MV-4-11 (cell line): ENCODE data around the gene CD109.
"Not testable (repeated sequence)": the region's sequence is repeated elsewhere in the genome, so short reads cannot be mapped to it uniquely, and the experiment has no call there.

Experiments used
- DNase-seq: peaks from one replicate; lab custom pipeline; 2025; lab: John Stamatoyannopoulos, UW

Gene CD109

DNA sequence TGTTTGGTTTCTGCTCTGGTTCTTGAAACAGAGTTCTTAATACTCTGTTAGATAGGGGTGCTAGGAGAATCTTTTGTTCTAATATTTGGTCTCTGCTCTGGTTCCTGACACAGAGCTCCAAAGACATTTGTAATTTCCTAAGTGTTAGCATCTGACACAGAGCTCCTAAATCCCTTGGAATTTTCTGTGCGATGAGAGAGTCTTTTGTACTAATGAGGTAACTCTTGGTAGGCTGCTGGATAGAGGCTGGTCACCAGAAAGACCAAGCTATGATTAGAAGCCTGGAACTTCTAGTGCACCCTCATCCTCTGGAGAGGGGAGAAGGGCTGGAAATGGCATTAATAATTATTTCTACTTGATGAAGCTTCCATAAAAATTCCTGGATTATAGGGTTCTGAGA is 7.7 kb upstream of the CD109 start:
- no peak for DNase-seq

DNA sequence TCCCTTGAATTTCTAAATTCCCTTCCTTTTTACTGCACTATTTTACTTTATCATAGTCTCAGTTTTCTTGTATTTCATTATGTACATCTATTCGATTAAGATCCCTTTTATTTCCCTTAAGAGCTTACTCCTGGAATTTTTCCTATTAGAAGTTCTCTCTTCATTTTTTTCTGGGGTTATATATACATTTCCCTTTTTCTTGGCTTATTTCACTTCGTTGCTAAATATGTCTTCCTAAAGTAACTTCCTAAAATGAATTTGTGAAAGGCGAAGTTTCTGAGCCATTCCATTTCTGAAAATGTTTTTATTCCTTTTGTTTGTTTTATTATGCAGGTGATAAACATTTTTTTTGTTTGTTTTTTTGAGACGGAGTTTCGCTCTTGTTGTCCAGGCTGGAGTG is 5.9 kb upstream of the CD109 start:
- no peak for DNase-seq

DNA sequence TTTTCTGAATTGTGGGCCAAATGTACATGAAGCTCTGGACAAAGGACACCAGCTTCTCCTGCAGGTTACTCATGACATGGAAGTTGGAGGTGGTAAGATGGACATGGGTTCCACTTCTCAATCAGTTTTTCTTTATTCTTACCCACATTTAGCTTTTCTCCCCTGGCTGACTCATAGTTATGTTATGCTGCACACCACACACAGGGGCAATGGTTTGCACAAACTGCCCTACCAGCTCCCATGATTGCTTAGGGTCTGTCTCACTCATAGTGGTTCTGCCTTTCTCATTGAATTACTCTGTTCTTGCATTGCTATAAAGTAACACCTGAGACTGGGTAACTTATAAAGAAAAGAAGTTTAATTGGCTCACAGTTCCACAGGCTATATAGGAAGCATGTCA is 4.5 kb upstream of the CD109 start:
- no peak for DNase-seq

DNA sequence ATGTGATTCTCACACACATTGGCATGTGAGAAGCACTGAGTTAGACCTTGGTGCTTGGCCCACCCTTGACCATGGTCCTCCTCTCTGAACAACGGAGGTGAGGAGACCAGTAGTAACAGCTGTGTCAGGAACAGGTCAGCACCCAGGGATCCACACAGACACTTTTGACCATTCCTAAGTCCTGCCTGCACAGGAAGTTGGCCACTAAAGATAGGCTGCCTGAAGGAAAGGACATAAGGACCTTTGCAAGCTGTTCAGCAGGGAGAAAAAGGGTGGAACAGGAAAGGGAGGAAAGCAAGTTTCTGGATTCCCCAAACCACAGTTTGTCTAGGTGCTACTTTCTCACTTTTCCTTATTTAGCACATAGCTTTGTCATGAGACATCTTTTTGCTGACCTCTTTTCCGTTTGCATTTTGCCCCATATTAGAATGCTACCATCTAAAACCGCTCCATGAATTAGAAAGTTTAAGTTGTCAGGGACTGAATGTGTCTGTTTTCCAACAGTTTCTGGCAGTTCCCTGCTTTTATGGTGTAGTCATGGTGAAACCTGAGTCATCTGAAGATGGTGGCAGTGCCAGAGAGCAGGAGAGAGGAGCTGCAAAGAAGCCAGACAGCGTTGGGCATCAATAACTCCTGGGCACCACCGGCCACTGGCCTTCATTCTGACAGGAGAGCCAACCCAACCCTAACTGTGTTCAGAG is 1.1 kb upstream of the CD109 start:
- no peak for DNase-seq

DNA sequence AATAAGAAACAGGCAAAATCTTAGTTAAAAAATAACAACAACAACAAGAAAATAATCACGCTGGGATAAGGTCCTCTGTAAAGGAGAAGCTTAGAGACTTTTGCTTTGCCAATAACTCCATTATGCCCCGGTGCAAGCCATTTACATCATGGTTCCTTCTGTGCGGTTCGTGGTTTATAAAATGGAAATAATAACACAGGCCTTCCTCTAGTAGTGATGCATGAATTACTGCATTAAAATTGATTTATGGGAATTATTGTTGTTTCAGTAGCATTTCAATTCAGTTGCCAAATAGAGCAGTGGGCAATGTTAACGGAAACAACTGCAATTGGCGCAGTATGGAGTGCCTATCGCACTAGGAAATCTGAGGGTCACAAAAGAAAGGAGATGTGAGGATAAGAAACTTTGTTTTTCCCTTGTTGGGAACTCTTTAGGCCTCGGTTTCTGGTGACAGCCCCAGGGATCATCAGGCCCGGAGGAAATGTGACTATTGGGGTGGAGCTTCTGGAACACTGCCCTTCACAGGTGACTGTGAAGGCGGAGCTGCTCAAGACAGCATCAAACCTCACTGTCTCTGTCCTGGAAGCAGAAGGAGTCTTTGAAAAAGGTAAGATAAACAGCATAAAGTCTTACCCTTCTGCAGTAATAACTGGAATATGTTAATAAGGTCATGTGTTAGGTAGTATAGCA is 1.1 kb downstream of the CD109 start:
- no peak for DNase-seq

DNA sequence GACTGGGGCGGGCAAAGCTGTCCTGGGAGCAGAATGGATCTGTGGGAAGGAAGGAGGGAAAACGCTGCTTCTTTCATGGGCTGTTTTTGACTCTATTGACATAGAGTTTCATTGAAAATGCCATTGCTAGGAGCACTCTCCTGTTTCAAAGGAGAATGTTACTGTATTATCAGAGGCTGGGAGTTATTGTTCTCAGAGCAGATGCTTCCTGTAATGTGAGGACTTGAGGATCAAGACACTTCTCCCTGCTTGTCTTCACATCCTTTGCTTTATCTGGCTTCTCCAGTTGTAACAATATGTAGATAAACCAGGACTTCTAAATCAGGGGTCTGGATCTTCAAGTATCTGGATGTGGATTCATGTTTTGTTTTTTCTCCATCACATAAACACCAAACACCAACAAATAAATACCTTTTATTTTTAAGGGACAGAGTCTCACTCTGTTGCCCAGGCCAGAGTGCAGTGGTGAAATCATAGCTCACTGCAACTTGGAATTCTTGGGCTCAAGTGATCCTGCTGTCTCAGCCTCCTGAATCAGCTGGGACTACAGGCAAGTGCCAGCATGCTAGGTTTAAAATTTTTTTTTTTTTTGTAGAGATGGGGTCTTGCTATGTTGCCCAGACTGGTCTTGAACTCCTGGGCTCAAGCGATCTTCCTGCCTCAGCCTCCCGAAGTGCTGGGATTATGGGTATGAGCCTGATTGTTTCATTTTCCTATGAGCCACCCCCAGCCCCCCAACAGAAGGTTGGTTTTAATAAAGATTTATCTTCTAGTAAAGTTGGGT is 3.9 kb downstream of the CD109 start:
- DNase-seq = no peak

DNA sequence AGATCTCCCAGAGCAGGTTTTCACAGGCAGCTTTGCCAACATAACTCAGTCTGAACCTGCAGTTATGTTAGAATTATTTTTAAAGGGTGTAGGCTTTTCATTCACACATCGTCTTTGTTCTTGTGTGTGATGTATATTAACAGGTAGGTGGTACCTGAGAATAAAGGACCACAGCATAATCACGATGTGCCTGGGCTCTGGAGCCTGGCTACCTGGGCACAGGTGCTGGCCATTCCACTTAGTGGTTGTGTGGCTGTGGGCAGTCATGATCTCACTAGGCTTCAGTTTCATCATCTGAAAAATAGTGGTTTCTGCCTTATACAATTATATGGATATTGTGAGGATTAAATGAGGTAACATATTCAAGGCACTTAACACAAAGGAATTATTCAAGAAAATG is 6.4 kb downstream of the CD109 start:
- DNase-seq = no peak

DNA sequence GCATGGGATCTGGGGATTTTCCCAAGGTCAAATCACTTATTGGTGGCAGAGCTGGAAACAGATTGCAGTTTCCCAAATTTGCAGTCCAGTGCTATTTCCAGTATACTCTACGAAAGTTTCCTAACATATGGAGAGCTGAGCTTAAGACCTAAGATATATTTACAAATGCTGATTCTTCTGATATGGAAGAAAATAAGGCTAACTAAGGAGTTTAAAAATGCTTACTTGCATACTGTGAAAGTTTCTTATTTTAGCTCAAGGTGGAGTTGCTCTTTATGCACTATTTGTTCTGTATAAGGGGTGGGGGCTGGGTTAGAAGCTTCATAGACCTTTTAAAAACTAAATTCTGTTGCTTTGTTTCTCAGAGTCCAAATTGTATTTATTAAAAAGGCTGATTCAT is 7.5 kb downstream of the CD109 start:
- DNase-seq = no peak

DNA sequence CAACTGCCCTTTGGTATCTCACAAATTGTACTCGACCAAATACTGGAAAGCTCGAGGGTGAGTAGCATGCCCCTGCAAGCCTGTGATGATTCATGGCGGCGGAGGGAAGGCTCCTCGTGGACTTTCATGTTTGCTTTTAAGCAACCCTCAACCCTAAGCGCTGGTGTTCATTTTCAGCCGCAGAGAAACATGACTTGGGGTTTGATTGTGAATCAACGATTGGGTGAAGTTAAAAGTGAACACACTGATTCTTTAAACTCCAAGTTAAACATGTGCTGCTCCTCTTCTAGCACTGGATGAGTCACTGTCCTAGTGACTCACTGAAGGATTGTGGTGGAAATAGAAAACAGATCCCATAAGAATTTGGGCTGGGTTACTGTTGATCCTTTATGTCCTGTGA is 8.3 kb downstream of the CD109 start:
- peak; percentile 79 for DNase-seq

DNA sequence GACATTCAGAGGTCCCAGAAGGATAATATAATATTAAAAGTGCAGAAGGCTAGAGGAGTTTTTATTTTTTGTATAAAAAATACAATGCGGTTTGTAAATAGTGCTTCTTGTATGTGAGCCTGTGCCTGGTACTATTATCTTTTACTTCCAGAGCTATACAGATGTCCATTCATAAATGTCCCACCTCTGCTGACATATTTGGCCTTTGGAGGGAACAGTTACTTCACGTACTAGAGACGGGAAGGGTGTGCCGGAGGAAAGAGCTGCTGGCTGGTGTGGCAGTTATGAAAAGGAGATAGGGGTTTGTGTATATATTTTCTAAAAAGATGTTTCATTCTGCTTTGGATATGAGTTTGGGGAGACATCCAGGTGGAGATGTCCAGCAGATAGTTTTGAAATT is 8.8 kb downstream of the CD109 start:
- DNase-seq = no peak

DNA sequence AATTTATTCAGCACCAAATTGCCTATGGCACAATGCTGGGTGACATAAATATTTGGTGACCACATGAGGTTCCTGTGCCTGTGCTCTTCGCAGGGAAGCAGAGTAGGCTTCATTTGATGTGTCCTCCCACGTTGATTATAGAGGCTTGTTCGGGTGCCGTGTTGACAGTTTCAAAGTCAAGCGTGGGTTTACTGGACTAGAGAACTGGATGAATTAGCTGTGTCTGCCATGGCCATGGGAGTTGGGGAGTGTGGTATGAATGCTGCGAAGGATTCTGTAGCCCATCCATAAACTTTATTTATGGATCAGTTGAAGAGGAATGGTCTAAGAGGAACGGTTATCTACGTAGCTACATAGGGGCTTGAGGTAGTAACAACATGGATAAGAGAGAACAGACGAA is 11.0 kb downstream of the CD109 start:
- no peak for DNase-seq

DNA sequence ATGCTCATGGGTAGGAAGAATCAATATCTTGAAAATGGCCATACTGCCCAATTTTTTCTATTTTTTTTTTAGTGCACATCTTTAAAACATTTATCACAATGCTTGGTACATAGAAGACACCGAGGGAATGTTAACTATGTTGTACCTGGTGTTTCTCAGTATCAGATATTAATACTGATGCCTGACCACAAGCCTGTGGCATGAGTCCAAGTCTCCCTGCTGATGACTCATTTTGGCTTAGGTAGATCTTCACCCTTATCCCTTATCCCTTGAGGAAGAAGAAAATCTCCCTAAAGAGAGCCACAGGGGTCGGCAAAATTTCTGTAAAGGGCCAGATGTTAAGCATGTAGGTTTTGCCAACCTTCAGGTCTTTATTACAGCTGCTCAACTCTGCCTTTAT is 14.5 kb downstream of the CD109 start:
- no peak for DNase-seq

DNA sequence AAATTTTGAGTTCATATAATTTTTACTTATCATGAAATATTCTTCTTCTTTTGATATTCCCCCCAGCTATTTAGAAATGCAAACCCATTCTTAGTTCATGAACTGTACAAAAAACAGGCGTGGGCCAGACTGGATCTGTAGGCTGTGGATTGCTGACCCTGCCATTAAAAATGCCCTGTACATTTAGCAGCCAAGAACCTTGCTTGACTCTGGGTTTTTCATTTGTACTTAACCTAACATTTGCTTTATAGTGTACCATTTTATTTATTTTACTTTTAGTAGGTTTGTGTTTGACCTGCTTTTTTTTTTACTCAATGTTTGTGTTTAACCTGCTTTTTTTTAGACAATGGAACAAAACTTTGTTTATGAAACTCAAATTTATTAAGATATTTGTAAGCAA is 14.9 kb downstream of the CD109 start:
- no peak for DNase-seq

DNA sequence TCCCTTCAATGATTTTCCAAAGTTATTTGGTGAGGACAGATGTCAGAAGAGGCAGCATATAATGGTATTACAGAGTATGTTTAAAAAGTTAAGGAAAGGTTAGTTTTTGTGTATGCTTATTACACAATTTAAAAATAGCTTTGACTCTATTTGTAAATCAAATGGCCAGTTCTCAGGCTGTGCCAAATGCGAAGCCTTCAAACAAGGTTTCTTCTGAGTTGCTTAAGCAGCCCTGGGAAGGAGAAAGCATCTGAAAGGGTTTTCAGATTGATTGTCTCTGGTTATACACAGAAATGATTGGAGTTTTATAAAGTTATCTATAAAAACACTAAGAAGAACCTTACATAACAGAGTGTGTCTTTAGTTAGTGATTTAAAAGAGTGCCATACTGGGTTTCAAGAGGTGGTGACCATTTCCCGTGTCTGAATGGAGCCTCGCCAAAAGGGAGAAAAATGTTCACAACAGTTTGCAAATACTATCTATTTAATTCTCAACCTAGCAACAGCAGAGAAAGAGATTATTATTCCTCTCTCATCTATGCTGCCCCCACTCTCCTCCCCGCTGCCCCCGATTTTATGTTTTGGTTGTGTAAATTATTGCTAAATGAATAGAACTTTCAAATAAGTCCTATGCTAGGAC is 16.7 kb downstream of the CD109 start:
- no peak for DNase-seq

DNA sequence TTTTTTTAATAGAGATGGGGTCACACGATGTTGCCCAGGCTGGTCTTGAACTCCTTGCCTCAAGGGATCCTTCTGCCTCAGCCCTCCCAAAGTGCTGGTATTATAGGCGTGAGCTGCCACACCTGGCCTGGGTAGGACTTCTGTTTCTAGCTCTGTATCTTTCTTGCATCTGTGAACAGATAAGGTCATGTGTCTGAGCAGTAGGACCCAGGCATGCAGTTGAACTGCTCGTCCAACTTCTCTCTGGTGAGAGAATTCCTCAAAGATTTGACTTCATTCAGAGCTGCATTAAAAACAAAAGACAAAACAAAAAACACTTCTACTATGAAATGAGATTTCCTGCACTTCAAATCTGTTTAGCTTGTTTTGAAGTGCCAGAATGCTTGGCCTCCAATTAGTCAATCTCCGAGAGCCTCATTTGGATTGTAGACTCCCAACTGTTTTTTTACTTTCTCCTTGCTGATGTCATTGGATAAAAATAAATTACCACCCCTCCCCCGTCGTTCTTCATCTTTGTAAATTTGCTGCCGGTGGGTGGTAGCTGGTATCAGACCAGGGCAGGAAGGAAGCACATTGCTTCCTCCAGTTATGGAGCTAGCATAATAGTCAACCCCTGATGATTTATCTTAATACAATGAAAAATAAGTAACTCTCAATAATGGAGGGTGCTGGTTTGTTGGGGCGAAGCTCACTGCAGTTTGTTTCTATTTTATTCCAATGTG is 17.6 kb downstream of the CD109 start:
- no peak for DNase-seq

DNA sequence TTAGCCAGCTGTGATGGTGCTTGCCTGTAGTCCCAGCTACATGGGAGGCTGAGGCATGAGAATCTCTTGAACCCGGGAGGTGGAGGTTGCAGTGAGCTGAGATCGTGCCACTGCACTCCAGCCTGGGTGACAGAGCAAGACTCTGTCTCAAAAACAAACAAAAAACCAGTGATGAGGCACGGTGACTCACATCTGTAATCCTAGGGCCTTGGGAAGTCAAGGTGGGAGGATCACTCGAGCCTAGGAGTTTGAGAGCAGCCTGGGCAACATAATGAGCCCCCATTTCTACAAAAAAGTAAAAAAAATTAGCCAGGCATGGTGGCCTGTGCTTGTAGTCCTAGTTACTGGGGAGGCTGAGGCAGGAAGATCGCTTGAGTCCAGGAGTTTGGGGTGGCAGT is 19.1 kb downstream of the CD109 start:
- DNase-seq = not testable (repeated sequence)

DNA sequence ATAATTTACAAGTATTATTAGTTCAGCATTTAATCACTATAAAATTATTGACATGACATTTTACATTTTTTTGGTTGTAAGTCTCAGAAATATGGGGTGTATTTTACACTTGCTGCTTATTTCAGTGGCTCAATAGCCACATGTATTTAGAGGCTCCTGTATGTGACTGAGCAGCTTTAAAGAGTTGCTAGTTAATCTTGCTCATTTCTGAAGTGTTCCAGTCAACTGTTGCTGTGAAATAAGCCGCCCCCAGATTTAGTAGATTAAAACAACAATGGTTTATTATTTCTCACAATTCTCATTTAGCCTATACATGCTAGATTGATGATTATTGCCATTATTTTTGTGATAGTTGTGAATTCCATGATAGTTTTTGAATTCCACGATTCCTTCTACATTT is 23.0 kb downstream of the CD109 start:
- DNase-seq = no peak

DNA sequence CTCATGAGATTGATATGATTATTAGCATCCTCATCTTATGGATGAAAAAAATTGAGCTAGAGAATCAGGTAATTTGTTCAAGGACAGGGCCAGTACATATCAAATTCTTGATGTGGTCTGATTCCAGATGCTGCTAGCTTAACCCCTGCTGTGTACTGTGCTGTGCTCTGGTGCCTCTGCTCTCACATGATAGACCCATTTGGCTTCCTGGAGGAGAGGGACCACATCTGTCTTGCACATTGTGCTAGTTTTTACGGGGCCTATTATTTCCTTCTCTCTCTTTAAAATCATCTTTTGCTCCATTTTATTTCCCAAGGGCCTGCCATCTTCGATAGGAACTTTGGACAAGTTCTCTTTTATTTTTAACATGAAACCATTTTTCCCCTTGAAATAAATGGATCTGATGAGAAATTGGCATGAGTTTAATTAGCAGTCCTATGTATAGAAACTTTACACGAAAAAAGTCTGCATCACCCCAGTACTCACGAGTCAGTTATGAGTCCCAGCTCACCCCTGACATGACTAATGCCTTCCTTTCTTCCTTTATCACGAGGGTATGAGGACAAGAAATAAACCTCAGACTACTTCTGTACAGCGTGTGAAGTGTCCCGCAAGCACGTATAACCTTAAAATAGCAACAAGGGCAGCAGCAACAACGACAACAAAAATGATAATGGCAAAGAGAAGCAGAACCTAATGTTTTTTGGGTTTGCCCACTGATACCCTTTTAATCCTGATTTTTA is 26.5 kb downstream of the CD109 start:
- DNase-seq = peak; percentile 65

DNA sequence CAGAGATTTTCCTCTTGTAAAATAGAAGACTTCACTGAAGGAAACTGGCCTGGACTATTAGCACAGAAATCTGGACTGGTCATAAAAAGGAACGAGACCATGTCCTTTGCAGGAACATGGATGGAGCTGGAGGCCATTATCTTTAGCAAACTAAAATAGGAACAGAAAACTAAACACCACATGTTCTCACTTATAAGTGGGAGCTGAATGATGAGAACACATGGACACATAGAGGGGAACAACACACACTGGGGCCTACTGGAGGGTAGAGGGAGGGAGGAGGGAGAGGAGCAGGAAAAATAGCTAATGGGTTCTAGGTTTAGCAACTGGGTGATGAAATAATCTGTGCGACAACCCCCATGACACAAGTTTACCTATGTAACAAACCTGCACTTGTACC is 27.5 kb downstream of the CD109 start:
- DNase-seq = not testable (repeated sequence)

DNA sequence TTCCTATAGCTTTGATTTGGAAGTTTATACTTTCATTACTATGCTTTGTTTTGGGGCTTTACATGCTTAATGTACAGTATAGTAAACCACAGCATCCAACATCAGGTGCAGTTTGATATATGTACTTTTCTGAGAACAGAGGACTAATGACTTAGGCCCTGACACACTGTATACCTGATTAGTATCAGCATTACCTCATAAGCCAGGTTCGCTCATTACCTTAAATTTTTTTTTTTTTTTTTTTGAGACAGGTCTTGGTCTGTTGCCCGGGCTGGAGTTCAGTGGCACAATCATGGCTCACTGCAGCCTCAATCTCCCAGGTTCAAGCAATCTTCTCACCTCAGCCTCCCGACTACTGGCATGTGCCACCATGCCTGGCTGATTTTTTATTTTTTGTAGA is 28.4 kb downstream of the CD109 start:
- no peak for DNase-seq

DNA sequence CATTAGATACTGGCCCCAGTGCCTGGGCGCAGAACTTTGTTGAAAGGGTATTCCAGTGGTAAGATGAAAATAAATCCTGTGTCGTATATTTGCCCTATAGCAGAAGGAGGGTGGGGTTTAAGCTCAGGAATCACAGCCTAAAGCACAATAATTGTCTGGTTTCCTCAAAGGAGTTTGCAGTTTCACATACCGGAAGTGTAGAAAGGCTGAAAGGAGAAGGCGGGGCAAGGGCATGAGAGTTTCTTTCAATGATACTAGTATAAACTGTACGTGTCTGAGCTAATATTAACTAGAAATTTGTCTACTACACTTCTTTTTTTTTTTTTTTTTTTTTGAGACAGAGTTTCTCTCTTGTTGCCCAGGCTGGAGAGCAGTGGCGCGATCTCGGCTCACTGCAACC is 29.2 kb downstream of the CD109 start:
- peak; percentile 59 for DNase-seq
